Measurements from ENCODE around the gene CHST11.

CHST11 gene

DNA sequence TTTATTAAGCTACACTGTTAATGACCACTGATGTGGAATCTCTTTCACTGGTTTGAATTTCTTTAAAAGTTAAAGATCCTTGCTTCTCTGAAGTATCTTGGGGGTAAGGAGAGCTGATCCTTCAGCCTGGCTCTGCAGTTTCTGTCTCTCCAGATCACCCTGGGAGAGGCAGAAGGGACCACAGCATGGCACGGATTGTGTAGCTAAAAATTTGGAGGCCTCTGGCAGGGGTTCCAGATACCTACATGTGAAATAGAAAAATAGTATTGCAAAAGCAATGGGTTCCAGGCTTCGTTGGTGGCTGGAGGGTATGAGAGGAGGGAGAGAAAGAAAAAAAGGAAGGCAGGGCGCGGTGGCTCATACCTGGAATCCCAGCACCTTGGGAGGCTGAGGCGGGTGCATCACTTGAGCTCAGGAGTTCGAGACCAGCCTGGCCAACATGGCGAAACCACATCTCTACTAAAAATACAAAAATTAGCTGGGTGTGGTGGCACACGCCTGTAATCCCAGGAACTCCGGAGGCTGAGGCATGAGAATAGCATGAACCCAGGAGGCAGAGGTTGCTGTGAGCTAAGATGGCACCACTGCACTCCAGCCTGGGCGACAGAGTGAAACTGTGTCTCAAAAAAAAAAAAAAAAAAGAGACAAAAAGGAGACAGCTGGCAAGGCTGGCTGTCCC, 3.4 kb downstream of the CHST11 start:
- no peak for DNase-seq (ENCODE audit: low read depth)

DNA sequence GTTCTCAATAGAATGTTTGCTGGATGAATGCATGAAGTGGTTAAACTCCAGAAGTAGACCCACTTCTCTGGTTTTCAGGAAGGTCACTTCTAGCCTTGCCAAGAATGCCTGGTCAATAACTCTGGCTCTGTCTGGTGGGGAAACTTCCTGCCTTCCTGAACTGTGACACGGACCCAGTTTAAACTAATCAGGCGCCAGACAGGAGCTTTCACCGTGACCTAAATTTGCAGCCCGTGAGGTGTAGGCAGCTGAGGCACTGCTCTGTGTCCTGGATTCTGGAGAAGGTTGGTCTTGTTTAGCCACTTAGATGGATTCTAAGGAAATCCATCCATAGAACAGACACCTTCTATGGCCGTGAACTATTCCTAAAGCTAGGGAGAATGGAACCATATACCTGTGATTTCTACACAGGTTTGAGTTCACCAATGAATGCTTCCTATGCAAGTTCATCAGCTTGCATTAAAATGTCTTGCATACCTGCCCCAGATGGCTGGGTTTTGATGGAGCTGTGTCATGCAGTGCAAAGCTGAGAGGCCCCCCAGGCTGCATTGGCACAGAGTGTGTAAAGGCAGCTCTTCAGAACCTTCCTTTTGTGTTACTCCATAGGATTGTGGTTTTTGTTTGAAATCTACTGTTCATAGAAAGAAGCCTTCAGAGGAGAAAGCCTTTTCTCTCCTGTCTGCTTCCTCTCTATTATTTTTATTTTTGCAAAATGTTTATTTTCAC, 4.4 kb downstream of the CHST11 start:
- DNase-seq (ENCODE audit: low read depth) = no peak

DNA sequence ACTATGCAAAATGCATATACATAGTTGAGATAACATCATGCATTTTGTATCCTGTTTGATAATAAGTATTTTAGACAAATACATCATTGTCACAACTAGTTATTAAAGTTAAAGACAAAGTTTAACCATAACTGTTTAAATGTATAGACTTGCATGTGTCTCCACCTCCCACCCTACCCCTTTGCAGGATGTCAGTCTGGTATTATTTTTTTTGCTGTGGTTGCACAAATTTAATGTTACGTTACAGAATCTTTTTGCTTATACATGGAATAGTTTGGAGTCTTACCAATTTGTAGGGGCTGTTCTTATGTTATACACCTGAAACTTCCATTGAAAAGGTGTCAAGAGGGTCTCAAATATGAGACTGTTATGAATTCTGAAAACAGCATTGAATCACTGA, 5.6 kb downstream of the CHST11 start:
- DNase-seq (ENCODE audit: low read depth) = no peak

DNA sequence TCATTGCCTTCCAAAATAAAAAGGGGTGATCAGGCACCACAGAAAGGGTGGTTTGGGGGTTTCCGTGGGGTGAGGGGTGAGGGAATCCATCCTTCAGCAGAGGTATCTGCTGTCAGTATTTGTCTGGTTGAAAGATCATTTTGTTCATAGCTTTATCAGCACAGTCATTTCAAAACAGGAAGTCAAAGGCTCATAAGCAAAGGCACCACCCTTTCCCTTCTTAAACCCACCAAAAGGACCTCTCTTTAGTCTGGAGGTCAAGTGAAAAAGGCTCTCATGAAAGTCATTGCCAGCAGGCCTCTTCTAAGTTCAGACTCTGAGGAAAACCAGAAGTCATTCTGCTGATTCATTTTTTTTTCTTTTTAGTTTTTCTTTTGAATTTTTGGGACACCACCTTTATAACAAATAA, 6.2 kb downstream of the CHST11 start:
- DNase-seq (ENCODE audit: low read depth) = no peak

DNA sequence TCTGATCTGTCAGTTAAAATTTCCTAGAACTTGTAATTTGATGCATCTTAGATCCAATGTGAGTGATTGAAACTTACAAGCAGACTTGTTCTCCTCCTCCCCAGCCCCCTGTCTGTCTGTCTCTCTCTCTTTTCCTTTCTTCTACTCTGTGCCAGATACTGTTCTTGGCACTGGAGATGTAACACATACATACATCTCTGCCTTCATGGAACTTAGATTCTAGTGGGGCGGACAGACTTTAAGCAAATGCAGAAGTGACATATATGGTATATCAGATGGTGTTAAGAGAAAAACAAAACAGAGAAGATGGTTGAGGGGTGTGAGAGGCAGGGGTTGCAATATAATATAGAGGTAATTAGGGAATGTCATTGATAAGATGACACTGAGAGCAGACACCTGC, 6.6 kb downstream of the CHST11 start:
- no peak for DNase-seq (ENCODE audit: low read depth)

DNA sequence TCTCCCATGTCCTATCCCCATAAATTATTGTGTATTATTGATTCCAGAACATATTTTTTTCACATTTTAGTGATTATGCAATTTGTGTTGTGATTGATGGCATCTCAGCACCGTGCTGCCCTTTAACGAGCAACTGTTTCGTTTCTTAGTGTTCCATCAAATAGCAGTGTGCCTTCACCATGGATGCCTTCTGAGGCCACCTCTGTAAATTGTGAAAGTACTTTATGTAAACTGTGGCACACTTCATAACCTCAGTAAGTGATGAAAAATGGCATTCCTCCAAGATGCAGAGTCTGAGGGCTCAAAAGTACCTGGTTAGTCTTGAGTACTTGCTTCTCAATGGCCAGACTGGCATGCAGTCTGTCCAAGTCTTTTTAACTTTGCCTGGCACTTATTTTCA, 8.2 kb downstream of the CHST11 start:
- DNase-seq (ENCODE audit: low read depth) = no peak

DNA sequence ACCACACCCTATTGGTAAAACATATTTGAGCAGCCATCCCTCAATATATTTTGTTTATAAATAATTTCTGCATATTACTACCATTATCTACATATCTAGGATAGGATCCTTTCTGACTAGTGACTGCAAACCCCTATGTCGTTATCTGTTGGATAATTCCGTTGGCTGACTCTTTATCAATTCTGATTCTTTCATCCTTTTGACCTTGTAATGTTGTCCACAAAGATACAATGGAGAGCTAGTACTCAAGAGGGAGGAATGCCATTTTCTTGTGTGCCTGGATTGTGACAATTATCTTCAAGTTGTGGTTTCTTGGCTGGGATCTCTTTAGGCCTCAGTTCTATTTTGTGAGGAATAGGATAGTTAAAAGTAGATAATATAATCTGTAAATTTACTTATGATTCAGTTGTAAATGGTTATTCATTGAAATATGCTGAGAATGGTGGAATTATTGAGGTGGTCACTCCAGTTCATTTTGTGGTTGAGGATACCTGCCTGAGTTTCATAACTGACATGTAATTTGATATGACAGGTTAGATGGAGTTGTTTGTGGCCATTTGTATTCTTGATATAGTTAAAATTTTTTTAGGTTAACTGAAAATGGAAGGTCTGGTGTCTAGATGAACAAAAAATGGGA, 10.1 kb downstream of the CHST11 start:
- DNase-seq (ENCODE audit: low read depth) = no peak

DNA sequence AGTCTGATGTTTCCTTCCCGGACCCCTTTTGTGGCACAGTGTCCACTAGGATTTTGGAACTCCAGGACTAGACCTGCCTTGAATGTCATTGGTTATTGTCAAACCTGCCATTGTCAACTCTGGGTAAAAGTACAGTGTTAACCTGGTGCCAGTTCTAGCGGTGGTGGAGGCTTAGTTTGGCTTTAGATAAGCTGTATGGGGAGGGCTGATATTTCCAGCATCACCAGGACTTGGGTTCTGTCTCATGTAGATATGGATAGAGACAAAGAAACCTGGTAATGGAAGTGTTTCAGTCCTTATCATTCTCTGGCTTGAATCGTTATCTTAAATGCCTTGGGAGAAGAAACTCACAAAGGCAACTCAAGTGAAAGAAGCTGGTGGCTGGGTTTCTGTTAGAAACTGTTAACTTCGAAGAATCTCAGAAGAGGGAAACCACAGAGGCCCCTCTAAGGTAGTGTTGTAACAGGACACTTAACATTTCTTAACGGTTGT, 10.6 kb downstream of the CHST11 start:
- DNase-seq (ENCODE audit: low read depth) = no peak

DNA sequence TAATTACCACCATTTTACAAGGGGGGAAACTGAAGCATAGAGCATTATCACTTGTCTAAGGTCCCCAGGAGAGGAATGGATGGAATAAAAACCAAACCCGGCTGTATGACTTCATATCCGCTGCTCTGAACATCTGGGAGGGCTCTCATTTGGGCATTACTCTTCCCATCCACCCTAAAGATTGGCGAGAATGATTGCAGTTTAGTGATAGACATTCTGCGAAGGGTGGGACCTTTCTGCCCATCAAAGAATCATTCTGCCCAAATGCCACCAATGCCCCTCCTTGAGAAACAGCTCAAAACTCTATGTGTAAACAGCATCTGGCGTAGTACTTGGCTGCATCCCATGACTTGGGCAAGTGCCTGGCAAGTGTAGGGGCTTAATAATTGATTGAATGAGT, 11.6 kb downstream of the CHST11 start:
- DNase-seq (ENCODE audit: low read depth) = no peak

DNA sequence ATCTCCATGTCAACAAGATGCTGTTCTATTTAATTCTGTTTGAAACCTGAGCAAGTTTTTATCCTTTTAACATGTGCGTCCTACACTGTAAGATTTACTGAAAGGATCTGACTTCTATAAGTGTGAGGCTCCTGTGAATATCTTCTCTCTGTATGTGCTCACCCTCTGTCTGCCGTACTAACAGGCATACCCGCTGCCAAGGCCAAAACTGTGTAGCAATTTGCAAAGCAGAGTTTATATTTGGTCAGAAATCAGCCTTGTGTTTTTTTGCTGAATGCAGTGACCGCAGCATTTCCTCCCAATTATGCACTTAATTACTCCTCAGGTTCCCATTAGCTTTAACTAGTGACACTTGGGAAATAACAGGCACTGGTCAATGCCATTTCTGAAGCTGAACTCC, 12.3 kb downstream of the CHST11 start:
- no peak for DNase-seq (ENCODE audit: low read depth)

DNA sequence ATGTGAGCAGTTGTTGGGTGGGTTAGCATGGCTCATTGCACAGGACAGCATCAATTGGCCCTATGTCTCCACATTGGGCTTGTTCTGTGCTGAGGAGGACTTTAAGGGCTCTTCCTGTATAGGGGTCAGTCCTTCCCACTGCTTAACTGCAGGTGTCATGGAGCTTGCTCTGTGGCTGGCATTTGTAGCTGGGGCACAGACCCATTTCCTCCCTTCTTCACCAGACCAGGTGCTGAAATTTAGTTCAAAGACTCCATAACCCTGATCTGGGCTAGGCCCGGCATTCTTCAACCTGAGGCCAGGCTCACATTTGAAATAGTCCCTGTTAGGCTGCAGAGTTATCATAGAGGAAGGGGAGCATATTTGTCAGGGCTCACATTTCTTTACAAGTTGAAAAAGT, 12.8 kb downstream of the CHST11 start:
- no peak for DNase-seq (ENCODE audit: low read depth)

DNA sequence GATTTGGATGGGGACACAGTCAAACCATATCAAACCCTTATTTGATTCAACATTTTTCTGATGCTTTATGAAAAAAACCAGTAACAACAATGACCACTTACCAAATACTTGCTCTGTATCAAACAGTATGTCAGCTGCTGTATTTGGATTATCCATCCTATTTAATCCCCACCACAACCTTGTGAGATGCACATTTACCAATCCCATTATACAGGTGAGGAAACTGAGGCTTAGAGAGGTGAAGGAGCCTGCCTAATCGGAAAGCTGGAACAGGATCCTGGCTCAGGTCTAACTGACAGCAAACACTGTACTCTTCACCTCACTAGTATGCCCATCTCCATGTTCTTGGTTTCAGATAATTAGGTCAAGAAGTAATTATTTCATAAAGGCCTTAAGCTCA, 13.8 kb downstream of the CHST11 start:
- DNase-seq (ENCODE audit: low read depth) = no peak

DNA sequence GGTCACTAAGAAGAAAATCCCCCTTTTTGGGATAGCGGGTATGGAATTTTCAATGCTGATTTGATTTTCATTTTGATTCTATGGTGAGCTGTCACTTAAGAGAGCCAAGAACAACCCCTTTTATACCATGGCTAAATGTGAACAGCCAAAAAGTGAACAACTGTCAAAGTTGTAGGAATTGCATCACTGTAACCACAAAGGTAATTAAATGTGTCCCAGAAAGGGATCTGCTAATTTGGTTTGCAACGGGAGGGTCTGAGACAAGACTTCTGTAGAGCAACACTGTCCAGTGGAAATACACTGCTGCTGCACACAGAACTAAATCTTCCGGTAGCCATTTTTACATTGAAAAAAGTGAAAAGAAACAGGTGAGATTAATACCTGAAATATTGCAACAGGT, 14.6 kb downstream of the CHST11 start:
- no peak for DNase-seq (ENCODE audit: low read depth)

DNA sequence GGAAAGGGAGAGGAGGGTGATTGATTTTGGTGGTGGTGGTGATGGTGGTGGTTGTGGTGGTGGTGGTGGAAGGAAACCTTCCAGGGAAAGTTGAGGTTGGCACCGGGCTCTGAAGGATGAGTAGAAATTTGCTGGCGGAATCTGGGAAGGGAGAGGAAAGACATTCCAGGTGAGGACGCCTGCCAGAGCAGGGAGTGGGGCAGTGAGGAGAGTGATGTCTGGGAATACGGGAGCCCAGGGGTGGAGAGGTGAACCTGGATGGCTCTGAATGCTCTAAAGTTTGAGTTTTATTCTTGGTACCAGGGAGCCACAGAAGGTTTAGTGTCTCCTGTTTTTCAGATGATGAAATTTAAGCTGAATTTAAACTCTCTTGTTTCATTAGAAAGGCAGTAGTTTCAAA, 16.0 kb downstream of the CHST11 start:
- DNase-seq (ENCODE audit: low read depth) = no peak

DNA sequence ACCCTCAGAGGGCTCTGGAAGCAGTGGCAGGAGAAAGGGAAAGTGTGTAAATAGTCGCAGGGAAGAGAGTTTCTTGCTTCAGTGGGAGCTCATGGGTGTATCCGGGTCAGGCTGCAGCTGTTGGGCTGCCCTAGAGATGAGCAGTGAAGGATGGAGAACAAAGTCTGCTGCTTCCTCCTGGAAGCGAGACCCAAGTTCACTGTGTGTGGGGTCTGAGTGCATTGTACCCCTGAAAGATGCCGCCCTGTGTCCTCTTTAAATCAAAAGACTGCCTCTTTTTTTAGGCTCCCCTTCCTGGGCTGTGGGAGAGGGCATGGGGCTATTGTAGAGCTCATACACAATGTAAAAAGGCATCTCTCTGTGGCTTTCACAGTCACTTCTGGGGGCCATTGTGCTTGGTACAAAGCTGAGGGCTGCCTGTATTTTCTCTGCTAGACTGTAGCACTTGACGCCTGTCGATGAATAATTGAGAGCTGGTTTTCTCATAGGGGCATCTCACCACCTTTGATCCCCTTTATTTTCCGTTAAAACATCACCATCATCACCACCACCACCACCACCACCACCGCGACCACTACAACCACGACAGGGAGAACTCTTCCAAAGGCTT, 16.7 kb downstream of the CHST11 start:
- DNase-seq (ENCODE audit: low read depth) = no peak

DNA sequence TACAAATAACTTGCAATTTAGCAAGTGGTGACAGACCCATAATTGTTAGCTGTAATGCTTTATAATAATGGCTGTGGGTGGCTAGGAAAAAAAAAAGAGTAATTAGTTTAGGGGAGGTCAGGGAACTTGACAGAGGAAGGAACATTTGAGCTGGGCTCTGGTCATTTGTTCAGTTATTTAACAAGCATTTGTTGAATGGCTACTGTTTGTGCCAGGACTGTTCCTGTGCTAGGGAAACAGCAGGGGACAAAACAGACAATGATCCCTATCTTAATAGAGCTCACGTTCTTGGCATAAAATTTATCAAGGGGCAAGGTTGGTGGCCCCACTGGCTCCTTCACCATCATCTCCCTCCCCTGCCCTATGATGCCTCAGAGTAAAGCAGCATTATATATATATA, 18.5 kb downstream of the CHST11 start:
- no peak for DNase-seq (ENCODE audit: low read depth)

DNA sequence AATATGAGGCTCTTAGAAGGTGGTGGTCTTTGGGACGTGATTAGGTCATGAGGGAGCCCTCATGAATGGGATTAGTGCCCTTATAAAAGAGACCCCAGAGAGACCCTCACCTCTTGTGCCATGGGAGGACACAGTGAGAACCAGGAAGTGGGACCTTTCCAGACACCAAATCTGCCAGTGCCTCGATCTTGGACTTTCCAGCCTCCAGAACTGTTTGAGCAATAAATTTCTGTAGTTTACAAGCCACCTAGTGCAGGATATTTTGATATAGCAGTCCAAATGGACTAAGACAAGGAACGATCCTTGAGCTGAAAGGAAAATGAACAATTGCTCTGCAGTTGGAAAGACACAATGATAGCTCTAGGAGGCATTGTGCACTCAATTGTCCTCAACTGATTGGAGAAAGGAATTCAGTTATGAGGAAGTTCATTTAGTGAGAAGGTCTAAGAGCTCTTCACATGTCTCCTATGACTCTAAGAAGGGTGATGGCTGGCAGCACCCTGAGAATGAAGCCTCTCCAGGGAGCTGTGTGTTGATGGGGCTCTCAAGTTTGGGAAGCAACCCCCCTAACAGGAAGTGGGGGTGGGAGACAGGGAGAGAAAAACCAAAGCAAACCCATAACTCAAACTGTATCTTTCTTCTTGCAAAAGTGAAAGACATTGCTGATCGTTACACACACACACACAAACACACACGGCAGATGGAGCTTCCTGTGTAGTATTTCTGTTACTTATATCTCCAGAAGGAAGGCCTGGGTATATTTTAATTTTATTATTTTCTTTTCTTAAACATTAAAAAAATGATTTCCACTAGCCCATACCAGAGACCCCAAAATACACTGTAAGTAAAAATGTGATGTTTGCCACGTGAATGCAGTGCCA, 21.0 kb downstream of the CHST11 start:
- DNase-seq (ENCODE audit: low read depth) = no peak

DNA sequence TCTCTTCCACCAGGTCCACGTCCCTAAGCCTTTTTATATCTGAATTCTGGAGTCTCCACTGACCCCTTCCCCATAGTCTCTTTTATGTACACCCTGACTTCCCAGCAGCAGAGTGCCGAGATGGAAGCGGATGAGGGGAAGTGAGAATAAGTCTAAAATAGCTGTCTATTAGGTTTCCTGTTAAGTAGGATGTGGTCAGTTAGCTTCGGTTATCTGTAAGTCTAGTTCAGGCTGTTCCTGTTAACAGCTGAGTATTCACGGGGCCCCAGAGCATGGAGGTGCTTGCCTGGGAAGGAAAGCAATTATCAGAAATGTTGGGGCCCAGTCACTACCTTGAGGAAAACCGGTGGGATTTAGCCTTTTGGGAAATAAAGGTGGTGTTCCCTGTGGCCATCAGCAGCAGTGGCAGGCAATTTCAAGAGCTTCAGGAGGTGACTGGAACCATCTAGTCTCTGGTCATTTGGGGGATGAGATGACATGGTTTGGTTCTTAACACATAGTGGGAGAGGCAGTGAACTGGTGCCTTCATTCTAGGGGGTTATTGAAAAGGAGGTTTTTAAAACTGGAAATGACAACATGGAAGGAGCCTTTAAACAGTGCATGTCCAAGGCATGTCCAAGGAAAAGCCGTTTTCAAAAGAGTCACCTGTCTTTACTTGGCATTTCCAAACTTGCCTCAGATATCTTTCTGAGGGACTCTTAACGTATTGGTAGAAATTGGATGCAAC, 21.8 kb downstream of the CHST11 start:
- DNase-seq (ENCODE audit: low read depth) = no peak

DNA sequence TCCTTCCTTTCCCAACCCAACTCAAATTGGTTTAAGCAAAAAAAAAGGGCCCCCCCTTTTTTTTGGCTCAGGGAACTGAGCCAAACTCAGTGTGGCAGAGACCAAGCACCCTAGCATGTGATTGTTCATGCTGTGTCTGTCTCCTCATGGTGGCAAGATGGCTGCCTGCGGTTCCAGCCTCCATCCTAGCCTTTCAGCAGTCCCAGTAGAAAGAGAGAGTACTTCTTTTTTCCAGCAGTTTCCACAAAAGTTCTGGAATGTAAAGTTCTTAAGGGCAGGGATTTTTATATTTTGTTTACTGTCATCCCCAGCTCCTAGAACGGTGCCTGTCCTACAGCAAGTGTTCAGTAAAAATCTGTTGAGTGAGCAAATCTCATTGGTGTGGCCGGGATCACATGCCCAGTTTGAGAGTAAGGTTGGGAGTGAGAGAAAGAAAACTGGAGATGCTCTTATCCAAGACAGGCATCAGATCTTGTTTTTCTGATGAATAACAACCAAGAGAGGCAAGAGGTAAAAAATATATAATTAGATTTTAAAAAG, 22.4 kb downstream of the CHST11 start:
- no peak for DNase-seq (ENCODE audit: low read depth)

DNA sequence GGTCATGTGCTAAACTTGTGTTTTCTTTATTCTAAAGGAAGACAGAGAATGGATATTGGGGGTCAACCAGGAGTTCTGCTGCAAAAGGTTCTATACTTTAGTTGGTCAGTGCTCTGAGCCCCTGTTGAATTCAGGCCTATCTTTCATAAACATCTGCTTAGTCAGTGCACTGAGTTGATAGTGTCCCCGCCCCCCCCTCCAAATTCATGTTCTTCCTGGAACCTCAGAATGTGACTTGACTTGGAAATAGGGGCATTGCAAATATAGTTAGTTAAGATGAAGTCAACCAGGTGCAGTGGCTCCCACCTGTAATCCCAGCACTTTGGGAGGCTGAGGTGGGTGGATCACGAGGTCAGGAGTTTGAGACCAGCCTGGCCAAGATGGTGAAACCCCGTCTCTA, 23.3 kb downstream of the CHST11 start:
- no peak for DNase-seq (ENCODE audit: low read depth)

Measured in fibroblast of the conjunctiva (primary cell).